Choroid plexus epithelial cell (primary cell): ENCODE data around the gene LSP1.

Source experiments
- DNase-seq: peaks from one replicate; pipeline ENCODE4 v3.0.0-alpha.2; 2010; ENCODE audit warnings: low read depth
- H3K4me3 ChIP-seq: 2 replicates; pipeline ENCODE4 v1.5.1; 2011; ENCODE audit warnings: low read depth, mild to moderate bottlenecking, control low read depth, low read length, moderate library complexity
- CTCF ChIP-seq: conservative IDR thresholded peaks from 2 replicates; pipeline ENCODE4 v1.5.1; 2011; ENCODE audit warnings: low read depth, mild to moderate bottlenecking, control low read depth, inconsistent platforms, low read length, moderate library complexity

The LSP1 gene

GRCh38 chr11:1877211-1878136 is 24.6 kb downstream of the LSP1 start:
- H3K4me3 ChIP-seq = no peak overlapping the region
- no peak for TF ChIP-seq CTCF
- DNase-seq = peak; percentile 56

GRCh38 chr11:1878137-1879031 is 25.5 kb downstream of the LSP1 start:
- H3K4me3 ChIP-seq = no peak overlapping the region
- no peak for TF ChIP-seq CTCF
- no peak for DNase-seq

- no peak for DNase-seq
- no peak overlapping the region for H3K4me3 ChIP-seq
- no peak for TF ChIP-seq CTCF
Measured at GRCh38 chr11:1879342-1879940, 26.6 kb downstream of the LSP1 start.

- no peak overlapping the region for H3K4me3 ChIP-seq
- TF ChIP-seq CTCF = no peak
- DNase-seq = peak; percentile 30
Measured at GRCh38 chr11:1879941-1880720, 27.2 kb downstream of the LSP1 start.

GRCh38 chr11:1880746-1881441 is 28.0 kb downstream of the LSP1 start:
- no peak for DNase-seq
- no peak overlapping the region for H3K4me3 ChIP-seq
- TF ChIP-seq CTCF = no peak
